ENCODE results near the gene PDCD7.

Gene PDCD7

GRCh38 chr15:65069779-65070546, 63.6 kb downstream of the PDCD7 start:
- no peak for DNase-seq

DNA sequence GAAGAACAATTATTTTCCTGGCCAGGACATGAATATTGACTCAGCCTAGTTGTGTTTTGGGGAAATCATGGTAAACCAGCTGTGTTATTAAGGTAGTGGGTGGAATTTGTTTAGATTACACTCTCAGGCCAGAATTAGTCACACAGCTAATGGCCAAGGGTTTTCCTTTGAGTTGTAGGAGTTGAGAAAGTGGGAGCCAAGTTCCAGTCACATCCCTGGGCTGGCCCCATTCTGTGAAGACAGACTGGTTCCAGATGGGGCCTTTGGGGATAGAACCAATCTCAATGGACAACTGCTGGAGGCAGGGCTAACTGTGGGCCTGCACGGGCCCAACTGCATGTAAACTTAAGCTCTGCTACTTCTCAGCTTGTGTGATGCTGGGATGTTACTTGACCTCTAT, 64.4 kb downstream of the PDCD7 start:
- no peak for DNase-seq

- no peak for DNase-seq
Observed at GRCh38 chr15:65068403-65068788, 65.2 kb downstream of the PDCD7 start.

- no peak for DNase-seq
Observed at GRCh38 chr15:65067645-65068402, 65.8 kb downstream of the PDCD7 start, which contains the start of gene RASL12. TSS of gene RASL12 (minus strand) at chr15:65067991. CDS start at chr15:65067835, 156 bp downstream.
